RKO (cell line): ENCODE results near the gene PAM.
"Not testable (repeated sequence)": the region's sequence is repeated elsewhere in the genome, so short reads cannot be mapped to it uniquely, and the experiment has no call there.

ENCODE experiments used
- DNase-seq: peaks from one replicate; pipeline ENCODE4 v3.0.0-alpha.2; 2016; ENCODE audit warnings: low spot score

The PAM gene

DNA sequence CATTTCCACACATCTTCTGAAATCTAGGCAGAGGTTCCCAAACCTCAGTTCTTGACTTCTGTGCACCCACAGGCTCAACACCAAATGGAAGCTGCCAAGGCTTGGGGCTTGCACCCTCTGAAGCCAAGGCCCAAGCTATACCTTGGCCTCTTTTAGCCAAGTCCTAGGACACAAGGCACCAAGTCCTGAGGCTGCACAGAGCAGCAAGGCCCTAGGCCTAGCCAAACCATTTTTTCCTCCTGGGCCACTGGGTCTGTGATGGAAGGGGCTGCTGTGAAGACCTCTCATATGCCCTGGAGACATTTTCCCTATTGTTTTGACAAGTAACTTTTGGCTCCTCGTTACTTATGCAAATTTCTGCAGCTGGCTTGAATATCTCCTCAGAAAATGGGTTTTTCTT, 244.5 kb downstream of the PAM start:
- not testable (repeated sequence) for DNase-seq

DNA sequence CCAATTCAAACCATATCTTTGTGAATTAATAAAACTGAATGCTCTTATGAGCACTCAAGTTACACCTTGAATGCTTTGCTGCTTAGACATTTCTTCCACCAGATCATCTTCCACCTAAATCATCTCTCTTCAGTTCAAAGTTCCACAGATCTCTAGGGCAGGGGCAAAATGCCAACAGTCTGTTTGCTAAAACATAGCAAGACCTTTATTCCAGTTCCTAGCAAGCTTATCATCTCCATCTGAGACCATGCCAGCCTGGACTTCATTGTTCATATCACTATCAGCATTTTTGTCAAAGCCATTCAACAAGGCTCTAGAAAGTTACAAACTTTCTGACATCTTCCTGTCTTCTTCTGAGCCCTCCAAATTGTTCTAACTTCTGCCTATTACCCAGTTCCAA, 245.0 kb downstream of the PAM start:
- no peak for DNase-seq

DNA sequence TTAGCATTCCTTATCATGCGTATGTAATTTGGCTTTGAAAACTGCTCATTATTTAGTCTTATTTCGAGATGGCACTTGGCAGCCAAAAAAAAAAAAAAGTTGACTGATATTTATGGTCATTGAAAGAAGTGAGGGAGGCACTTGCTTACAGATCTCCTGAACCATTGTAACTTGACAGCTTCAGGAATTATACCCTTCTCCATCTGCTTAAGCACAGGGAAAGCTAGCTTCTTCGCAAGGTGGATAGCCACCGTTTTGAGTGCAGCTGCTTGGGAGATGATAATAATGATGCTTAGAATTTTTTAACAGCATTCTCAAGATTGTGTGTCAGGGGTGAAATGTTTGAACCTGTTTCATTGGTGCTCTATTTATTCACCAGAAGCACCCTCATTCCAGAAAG, 248.8 kb downstream of the PAM start:
- DNase-seq, result no peak

DNA sequence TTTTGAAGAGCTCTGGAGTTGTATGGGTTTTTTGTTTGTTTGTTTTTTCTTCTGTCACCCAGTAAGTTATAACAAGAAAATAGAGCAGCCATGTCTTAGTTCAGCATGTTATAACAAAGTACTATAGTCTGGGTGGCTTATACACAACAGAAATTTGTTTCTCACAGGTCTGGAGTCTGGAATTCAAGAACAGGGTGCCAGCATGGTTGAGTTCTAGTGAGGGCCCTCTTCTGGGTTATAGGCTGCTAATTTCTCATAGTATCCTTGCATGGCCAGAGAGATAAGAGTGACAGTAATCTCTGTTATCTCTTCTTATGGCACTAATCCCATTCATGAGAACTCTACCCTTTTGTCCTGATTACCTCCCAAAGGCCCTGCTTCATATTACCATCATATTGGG, 250.2 kb downstream of the PAM start:
- no peak for DNase-seq

DNA sequence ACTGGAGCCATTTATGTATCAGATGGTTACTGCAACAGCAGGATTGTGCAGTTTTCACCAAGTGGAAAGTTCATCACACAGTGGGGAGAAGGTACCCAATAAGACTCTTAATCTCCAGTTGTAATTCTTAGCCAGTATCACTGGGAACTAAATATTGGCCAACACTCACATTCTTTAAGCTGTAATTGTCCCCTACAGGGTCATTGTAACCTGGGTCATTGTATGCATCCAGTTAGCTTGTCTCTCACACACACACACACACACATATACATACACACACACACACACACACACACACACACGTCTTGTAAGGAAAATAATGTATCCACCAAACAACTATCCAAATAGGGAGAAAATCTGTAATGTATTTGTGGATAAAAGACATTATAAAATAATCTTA, 251.8 kb downstream of the PAM start:
- DNase-seq, result no peak

DNA sequence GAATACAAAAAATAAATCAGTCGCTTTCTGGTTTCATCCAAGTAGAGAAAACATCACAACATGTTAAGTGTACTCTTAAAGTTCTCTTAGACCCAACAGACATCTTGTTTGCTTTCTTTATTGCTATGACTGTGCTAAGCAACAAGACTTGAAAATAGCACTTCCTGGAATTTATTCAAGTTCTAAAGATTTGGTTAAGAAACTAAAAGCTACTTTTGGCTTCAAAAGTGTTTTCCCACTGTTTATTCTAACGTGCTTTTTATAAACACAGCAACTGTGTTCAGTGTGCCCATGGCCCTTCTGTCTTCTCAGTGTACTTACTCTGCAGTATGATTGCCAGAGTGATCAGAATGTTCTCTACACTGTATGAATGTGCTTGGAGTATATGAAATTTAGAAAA, 255.1 kb downstream of the PAM start:
- DNase-seq, result no peak

DNA sequence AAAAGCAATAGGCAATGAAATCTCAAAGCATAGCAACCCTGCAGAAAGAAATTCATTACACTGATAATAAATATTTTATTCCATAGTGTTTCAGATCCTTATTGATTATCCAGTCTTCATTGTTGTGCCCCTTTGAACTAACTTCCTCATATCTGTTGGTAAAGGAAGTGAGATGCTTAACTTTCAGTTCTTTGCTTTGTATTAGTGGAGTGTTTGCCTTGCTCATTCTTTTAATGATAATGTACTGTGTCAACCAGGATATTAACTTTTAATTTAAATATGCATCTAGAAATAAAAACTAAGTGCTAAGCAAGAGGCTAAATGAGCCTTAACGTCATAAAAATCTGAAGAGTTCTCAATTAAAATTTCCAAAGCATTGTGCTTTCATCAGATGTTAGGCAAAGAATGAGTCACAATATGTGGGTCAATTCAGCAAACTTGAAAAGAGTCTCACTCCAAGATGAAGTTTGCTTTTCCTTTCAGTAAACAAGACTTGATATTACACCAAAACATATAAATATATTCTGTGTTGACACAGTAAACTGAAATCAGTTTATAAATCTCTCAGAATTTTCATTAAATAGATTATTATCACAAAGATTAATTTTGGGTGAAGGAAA, 258.9 kb downstream of the PAM start:
- no peak for DNase-seq

DNA sequence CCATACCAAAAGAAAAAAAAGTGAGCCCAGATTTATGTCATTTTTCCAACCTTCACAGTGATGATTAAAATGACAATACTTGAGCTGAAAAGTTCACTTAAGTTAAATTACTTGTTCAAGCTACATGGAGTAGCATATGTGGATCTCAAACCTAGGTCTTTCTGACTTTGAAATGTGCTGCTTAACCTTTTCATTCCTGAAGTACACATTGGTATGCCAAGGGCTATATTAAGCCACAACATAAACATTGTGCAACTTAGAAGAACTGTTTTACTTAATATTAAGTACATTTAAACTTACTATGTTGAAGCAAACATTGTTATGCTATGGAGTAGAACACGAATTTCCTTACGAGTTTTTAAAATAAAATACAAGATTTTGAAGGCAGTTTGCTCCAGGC, 259.9 kb downstream of the PAM start:
- DNase-seq, result no peak

DNA sequence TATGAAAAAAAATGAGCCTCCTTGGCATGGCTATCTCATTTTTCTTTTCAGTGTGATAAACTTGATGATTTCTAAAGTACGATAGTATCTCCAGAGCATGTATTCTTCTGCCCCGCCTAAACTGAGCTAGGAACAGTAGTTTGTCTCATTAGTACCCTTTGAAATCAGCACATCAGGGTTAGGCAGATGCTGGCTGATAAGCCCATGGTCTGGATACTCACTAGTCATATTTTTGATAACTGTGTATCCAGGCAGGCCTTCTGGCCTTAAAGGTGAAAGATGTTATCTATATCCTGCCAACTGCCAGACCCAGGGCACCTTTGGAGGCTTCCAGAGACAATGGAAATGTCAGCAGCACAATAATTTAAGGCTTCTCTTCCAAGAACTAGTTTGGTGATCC, 261.1 kb downstream of the PAM start:
- DNase-seq, result no peak

DNA sequence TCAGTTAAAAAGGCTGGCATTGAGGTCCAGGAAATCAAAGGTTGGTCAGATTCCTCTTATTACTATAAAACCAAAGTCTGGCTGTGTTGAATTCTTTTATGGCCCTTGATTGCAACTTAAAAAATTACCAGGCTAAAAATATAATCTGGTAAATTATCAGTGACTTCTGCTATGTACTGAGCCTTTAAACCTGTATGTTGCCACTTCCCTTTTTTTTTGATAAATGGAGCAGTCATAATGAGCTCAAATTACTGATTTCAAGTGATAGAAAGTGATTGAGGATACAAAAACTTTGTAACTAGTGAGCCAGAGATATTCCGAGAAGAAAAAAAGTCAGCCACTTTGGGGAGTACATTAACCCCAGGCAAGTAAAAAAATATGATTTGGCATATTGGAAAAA, 264.7 kb downstream of the PAM start:
- DNase-seq, result no peak

DNA sequence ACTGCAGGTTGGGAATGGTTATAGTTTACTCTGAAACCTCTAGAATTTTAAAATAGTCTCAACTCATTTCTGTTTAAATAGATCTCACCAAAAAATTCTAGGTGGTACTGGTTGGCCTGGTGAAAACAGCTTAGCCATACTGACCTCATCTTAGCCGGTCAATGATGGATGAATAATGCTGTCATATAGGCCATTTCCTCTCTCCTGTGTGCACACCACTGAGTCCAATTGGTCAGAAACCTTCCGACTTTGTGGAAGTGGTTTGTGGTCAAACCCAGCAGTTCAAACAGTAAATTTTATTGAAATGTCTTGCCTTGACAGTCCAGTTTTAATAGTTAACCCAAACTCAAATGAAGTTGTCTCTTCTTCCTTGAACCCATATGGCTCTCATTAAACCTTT, 266.2 kb downstream of the PAM start:
- no peak for DNase-seq

DNA sequence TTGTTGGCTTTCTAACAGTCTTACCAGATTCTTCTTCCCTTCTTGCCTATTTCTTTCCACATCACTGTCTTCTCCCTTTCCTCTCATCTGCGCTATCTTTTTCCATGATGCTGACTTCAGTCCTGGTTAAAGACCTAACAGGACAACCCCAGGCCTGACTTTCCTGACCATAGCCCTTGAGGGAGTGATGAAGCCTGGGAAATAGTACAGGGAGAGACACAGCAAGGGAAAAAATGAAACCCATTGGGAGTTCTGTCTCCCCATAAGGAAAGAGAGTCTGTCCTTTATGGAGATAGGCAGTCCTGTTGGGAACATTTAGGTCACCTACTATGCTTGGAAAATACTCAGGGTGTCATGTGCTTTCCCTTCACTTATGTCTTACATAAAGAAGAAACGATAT, 272.2 kb downstream of the PAM start:
- DNase-seq, result no peak

DNA sequence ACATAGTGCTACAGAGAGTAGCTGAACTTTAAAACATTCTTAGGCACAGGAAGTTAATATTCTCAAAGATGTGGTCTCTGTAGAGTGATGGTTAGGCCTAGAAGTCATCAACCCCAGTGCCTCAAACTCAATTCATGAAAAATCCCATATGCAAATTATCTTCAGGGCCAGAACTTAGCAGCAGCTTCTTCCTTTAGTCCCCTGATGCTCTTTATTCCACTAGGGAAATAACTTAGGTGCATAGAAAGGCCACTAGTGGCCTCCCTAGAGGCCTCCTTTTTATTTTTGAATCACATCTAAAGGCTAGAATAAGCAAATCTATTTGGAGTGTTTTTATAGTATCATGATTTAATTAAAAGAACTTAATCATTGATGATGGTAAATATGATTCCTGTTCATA, 276.5 kb downstream of the PAM start:
- peak; percentile 18 for DNase-seq

DNA sequence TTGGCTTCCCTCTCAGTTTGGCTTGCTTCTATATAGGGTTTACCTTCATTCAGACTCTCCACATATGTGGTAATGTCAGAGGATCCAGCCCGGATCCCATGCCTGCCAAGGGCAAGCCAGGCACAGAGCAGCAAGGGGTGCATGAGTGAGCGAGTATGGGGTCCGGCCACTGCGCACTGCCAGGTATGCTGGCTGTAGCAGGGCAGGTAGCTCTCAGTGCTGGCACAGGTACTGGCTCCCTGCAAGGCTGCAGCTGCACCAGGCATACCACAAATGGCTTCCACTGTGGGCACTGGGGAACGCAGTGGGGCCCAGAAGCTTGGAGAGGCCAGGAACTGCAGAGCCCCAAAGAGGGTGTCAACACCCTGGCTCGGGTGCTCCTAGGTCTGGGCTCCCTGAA, 278.6 kb downstream of the PAM start:
- no peak for DNase-seq

DNA sequence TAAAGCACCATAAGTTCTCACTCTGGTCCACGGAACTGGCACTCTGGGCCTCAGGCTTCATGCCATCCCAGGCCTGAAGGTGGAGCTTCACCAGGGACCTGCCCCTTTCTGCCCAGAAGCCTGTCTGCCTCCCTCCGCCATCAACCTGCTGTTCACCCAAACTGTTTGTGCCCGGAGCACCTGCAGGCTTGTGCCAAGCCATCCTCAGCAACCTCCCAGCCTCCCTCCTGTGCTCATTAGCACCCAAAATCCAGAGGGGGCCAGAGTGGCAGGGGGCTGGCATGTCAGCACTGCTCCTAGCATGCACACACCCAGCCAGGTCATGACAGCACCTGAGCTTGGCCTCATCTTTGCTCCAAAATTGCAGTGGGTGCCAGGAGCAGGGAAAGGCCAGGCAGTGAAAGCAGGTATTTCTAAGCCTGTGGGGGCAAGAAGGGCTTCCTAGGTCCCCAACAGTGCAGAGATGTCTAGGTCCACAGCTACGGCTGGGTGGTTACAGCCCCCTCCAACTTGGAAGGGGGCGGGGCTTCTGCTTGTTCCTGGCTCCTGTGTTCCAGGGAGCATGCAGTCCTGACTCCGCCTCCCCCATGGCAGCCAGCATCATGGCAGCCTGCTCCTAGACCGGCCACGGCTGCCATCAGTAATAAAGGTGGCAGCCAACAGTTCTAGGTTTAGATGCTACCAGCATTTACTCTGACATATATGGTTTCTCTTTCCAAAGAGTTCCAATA, 279.7 kb downstream of the PAM start:
- DNase-seq, result no peak

DNA sequence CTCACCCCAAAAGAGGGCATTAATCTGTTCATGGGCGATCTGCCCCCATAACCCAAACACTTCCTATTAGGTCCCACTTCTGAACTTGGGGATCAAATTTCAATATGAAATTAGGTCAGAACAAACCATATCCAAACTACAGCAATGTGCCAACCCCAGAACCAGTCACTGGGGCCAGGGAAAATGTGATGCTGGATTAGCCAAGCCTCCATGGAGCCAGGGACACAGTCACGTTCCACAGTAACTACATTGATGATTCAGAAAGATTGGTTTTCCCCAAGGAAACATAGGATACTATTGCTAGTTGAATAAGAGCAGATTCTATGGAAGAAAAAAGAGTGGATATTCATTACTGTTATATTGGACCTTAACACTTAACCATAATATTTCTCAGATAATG, 280.6 kb downstream of the PAM start:
- DNase-seq, result no peak

DNA sequence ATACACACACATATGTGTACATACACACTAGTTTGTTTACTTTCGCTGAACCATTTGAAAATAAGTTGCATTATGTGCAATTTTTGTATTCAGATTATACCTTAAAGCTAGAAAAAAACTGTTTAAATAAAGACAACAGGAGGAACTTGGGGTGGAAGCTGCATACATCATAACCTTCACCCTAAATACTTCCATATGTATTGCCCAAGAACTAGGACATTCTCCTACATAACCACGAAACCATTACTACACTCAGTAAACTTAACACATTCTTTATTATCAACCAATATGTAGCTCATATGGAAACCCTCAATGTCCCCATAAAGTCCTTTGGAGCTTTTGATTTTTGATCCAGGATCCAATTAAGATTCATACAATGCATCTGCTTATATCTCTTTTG, 281.5 kb downstream of the PAM start:
- no peak for DNase-seq

DNA sequence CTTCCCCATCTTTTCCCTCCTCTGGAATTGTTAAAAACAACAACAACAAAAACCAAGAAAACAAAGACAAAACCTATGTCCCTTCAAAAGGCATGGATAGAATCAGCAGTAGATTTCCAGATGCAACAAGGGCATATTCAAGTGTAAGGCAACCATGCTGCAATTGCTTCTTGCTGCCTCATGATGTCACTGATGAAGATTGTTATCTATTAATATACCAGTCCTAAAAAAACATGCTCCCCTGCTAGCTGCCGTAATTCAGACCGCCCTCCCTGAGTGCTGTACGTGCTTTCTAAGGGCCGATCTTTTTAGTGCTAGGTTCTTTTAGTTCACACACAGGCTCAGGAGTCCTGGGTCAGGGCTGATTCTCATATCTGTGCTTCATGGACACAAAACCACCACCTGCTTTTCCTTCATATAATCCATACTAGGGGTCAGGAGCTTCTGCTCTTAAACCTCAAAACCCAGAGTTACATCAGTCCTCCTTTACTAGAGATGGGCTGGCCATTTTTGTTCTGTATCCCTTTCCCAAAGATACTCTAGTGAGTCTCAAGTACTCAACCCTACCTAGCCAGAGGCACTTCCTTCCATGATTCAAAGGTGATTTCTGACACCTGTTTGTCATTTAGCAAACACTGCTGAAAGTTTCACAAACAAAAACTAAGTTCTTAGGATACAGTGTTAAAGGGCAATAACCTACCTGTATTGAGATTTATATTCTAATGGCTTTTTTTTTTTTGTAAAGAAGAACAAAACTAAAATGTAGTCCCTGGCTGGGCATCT, 282.8 kb downstream of the PAM start:
- DNase-seq, result peak; percentile 12

DNA sequence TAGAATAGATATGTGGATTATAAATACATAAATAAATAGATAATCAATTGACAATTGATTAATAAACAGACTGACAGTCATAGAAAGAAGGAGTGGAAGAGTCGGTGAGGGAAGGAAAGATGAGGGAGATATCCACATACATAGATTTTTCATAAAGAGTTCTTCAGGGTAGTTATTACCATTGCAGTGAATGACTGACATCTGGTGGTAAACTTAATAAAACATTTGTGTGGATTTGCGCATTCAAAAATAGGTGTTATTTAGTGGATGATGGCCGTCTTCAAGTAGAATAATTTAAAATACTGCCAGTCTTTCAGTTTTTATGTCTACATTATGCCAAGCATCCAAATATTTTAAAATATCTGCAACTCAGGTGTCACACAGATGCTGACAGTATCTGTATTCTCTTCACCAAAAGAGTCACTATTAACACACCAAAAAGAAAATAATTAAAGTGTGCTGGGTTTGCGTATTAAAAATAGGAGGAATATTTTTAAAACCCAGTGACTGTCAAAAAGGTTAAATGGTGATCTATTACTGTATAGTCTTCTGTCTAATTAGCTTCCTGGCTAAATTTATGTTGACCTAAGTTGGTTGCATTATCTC, 286.1 kb downstream of the PAM start:
- peak; percentile 81 for DNase-seq

DNA sequence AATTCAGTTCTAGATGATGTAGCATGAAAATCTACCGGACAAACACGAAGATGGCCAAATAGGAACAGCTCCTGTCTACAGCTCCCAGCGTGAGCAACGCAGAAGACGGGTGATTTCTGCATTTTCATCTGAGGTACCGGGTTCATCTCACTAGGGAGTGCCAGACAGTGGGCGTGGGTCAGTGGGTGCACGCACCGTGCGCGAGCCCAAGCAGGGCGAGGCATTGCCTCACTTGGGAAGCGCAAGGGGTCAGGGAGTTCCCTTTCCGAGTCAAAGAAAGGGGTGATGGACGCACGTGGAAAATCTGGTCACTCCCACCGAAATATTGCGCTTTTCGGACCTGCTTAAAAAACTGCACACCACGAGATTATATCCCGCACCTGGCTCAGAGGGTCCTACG, 291.6 kb downstream of the PAM start:
- DNase-seq, result not testable (repeated sequence)

DNA sequence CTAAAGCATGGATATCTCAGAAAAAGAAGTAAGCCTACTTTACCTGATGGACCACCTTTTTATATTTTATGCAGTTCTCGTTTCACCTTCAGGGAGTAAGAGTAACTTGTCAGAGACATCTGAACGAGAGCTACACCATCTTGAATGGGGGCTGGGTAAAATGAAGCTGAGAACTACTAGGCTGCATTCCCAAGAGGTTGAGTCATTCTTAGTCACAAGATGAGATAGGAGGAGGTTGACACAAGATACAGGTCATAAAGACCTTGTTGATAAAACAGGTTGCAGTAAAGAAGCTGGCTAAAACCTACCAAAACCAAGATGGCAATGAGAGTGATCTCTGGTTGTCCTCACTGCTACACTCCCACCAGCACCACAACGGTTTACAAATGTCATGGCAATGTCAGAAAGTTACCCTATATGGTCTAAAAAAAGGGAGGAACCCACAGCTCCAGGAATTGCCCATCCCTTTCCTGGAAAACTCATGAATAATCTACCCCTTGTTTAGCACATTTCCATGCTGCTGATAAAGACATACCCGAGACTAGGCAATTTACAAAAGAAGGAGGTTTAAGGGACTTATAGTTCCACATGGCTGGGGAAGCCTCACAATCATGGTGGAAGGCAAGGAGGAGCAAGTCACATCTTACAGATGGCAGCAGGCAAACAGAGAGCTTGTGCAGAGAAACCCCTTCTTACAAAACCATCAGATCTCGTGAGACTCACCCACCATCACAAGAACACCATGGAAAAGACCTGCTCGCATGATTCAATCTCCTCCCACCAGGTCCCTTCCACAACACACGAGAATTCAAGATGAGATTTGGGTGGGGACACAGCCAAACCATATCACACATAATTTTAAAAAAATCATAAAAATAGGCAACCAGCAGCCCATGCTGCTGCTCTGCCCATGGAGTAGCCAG, 302.4 kb downstream of the PAM start:
- peak; percentile 60 for DNase-seq

DNA sequence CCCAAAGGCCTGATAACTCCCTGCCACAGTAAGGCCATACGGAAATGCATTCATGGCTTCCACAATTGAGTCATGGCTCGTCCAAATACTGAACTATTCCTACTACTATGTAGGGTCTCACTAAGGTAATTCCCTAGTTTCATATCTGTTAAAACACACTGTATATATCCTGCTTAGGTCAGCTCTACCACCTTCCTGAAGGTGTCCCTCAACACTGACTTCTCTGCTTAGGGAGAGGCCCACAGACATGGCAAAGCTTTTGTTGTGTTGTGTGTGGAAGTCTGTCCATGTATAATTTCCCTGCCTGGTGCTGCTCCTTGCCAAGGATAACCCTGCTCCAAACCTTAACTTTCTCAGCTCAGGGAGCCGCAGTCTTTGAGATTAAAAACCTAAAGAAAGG, 304.4 kb downstream of the PAM start:
- no peak for DNase-seq
